Natural killer cell (primary cell): ENCODE results near the gene METRN. TPM values are rescaled to one million over a fixed set of nuclear protein-coding genes. Genes with fewer than 3 reads are reported as not detected.

ENCODE experiments used
- ATAC-seq, 3 donors: fragments of 150-1000 bp in 2 of 3; fragments of 200-7000 bp in 1 of 3; cut with Tn5 transposase; 1 replicate in 1 of 3; 2 replicates in 2 of 3; pipeline ENCODE4 v1.10.0; 2021; ENCODE audit warnings: mild to moderate bottlenecking in 2 of 3, moderate library complexity in 2 of 3
- DNase-seq, 2 donors: peaks; one replicate each; pipeline versions ENCODE4 v3.0.0 to v3.0.0-alpha.2; 2013 to 2021; ENCODE audit warnings: mixed read lengths in 1 of 2
- H3K27ac ChIP-seq: one replicate; pipeline ENCODE4 v1.5.1; 2013; ENCODE audit warnings: mild to moderate bottlenecking, low read length
- H3K27me3 ChIP-seq: one replicate; pipeline ENCODE4 v1.6.1; 2013; ENCODE audit warnings: low read length; ENCODE audit not compliant: control insufficient read depth, insufficient read depth
- H3K36me3 ChIP-seq: one replicate; pipeline ENCODE4 v1.6.1; 2013; ENCODE audit warnings: low read length; ENCODE audit not compliant: control insufficient read depth, insufficient read depth
- H3K4me1 ChIP-seq: one replicate; pipeline ENCODE4 v1.6.1; 2013; ENCODE audit warnings: low read length; ENCODE audit not compliant: control insufficient read depth, insufficient read depth
- H3K4me3 ChIP-seq: one replicate; pipeline ENCODE4 v1.5.1; 2013; ENCODE audit warnings: low read length
- H3K9me3 ChIP-seq: one replicate; pipeline ENCODE4 v1.6.1; 2013; ENCODE audit warnings: low read length; ENCODE audit not compliant: control insufficient read depth, insufficient read depth
- H3K27ac Mint-ChIP-seq, 2 donors: one replicate each; pipeline ENCODE4 v1.8.0; 2022; ENCODE audit warnings: mild to moderate bottlenecking in 2 of 2, mixed read lengths in 2 of 2, moderate library complexity in 1 of 2
- H3K27me3 Mint-ChIP-seq, 2 donors: one replicate each; pipeline ENCODE4 v1.8.0; 2022; ENCODE audit warnings: low read depth in 2 of 2, mixed read lengths in 2 of 2
- H3K36me3 Mint-ChIP-seq: one replicate; pipeline ENCODE4 v1.8.0; 2022; ENCODE audit warnings: mixed read lengths
- H3K4me1 Mint-ChIP-seq, 2 donors: one replicate each; pipeline ENCODE4 v1.8.0; 2022; ENCODE audit warnings: mixed read lengths in 2 of 2
- H3K4me3 Mint-ChIP-seq: one replicate; pipeline ENCODE4 v1.8.0; 2022; ENCODE audit warnings: mild to moderate bottlenecking, moderate library complexity, mixed read lengths
- H3K9me3 Mint-ChIP-seq, 2 donors: one replicate each; pipeline ENCODE4 v1.8.0; 2022; ENCODE audit warnings: mixed read lengths in 2 of 2
- WGBS: methylation state at CpG from one replicate; pipeline ENCODE4 v1.1.7; 2013; ENCODE audit warnings: missing lambda C conversion rate; ENCODE audit not compliant: insufficient coverage; 5-methylcytosine and 5-hydroxymethylcytosine counted together
- intact Hi-C: fragments of 100-400 bp; cut with micrococcal nuclease; formaldehyde crosslinking; loops from one replicate; pipeline ENCODE4 v1.14.2; 2022
- total RNA-seq, 4 donors: library from RNA; stranded (reverse); fragments of 120-200 nt in 1 of 4; gene quantifications; one replicate each; pipeline versions ENCODE4 v1.2.3 to v1.2.4, GENCODE V29; 2013 to 2022
- TF ChIP-seq, protein P1 (sequence below): fragments of 200-600 bp; IDR thresholded peaks from one replicate; pipeline ENCODE4 v1.8.0; 2022; ENCODE audit warnings: antibody characterized with exemption

The METRN gene
- total RNA-seq, 3 donors from 2014 or later (not counting 1 experiment from before 2014, with no cell fraction given), result 11.8 to 16.6 (median 14.3) TPM

DNA sequence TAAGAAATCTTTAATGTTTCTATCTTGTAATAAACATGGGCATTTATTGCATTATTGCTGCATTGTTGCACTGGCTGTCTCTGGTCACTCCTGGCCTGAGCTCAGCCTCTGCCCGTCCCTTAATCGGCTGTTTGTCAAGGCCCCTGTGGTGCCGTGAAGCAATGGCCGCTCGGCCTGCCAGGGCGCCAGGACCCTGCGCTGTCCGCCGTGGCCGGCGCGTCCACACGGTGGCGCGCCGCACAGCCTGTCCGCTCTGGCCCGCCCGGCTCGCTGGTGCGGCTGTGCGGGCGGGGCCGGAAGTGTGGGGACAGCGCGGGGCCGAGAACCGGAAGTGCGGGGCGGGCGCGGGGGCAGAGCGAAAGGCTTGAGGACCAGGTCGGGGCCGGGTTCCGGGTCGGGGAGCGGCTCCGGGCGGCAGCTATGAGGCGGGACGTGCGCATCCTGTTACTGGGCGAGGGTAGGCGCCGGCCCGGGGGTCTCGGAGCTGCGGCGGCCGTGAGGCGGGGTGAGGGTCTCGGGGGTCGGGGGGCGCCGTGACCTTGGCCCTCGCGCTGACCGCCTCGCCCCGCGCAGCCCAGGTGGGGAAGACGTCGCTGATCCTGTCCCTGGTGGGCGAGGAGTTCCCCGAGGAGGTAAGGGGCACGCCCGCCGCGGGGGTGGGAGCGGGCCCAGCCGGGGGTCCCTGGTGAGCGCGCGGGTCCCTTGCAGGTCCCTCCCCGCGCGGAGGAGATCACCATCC is 47.0 kb upstream of the METRN start, which contains the start of gene RHOT2:
TSS of gene RHOT2 (plus strand) at position 353 of the 739 bp plus-strand sequence. CDS start at position 421, 68 bp downstream.
- Mint-ChIP-seq H3K27ac (peak within 1 kb of the TSS; percentile 72 to 88), H3K36me3 (no peaks in the 10 kb centered on the region), H3K4me1 (peaks cover 0 to 5% of the 10 kb centered on the region in 2 donors), H3K4me3 (peak within 1 kb of the TSS; percentile 83), H3K9me3 (no peaks in the 10 kb centered on the region), H3K27me3 (no peaks in the 10 kb centered on the region)
- Histone ChIP-seq H3K9me3 (no peaks in the 10 kb centered on the region), H3K36me3 (peaks cover 24% of the 10 kb centered on the region), H3K4me3 (peak within 1 kb of the TSS; percentile 66), H3K27ac (peak within 1 kb of the TSS; percentile 65), H3K27me3 (no peaks in the 10 kb centered on the region), H3K4me1 (peaks cover 21% of the 10 kb centered on the region)
- TF ChIP-seq, protein P1, sequence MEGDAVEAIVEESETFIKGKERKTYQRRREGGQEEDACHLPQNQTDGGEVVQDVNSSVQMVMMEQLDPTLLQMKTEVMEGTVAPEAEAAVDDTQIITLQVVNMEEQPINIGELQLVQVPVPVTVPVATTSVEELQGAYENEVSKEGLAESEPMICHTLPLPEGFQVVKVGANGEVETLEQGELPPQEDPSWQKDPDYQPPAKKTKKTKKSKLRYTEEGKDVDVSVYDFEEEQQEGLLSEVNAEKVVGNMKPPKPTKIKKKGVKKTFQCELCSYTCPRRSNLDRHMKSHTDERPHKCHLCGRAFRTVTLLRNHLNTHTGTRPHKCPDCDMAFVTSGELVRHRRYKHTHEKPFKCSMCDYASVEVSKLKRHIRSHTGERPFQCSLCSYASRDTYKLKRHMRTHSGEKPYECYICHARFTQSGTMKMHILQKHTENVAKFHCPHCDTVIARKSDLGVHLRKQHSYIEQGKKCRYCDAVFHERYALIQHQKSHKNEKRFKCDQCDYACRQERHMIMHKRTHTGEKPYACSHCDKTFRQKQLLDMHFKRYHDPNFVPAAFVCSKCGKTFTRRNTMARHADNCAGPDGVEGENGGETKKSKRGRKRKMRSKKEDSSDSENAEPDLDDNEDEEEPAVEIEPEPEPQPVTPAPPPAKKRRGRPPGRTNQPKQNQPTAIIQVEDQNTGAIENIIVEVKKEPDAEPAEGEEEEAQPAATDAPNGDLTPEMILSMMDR, result peak; percentile 76
- ATAC-seq, result peak; percentile 98 to 100 (median 98)
- peak; percentile 94 to 95 for DNase-seq
- WGBS, result under 1% methylated on average over 78 of the region's 78 CpGs
- intact Hi-C loops, result no loop called here

DNA sequence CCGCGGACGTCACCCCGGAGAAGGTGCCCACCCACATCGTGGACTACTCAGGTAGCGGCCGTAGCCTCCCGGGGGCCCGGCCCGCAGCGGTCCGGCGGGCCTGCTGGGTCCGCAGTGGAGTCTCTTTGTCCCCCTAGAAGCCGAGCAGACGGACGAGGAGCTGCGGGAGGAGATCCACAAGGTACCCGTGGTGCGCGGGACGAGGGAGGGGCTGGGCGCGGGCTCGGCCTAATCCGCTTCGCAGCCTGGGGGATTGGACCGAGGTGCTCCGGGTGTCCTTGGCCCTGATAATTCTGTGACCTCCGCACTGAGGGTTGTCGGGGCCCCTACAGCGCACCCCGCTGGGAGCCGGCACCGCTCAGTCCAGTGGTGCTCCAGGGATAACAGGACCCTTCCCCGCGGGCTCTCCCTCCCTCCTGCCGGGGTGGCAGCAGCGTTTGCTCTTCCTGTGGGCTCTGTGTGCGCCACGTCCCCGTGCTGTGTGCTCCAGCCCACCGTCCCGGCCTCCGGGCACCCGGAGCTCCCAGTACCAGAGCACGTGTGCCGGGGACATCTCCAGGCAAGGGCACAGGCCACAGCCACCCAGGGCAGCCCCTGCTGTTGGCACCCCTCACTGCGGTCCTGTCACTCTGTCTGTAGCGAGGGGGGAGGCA is 46.3 kb upstream of the METRN start:
- no peaks in the 10 kb centered on the region for H3K36me3 Mint-ChIP-seq
- peaks cover 21% of the 10 kb centered on the region for H3K4me1 ChIP-seq
- peak overlapping the region; percentile 66 for H3K4me3 ChIP-seq
- peak overlapping the region; percentile 65 for H3K27ac ChIP-seq
- peaks cover 31% of the 10 kb centered on the region for H3K36me3 ChIP-seq
- no peaks in the 10 kb centered on the region for H3K9me3 ChIP-seq
- DNase-seq (peak in 1 of 2 donors; percentile 42), ATAC-seq (peak in 1 of 3 donors; percentile 6)
- intact Hi-C loops, result no loop called here
- peak overlapping the region; percentile 77 for H3K4me3 Mint-ChIP-seq
- WGBS, result 9% methylated on average over 50 of the region's 50 CpGs
- H3K9me3 Mint-ChIP-seq, result no peaks in the 10 kb centered on the region
- peak overlapping the region in 1 of 2 donors; percentile 69 for H3K27ac Mint-ChIP-seq
- TF ChIP-seq, protein P1, result no peak
- H3K27me3 ChIP-seq, result no peaks in the 10 kb centered on the region
- no peaks in the 10 kb centered on the region for H3K27me3 Mint-ChIP-seq
- peaks cover 0 to 5% of the 10 kb centered on the region in 2 donors for H3K4me1 Mint-ChIP-seq

DNA sequence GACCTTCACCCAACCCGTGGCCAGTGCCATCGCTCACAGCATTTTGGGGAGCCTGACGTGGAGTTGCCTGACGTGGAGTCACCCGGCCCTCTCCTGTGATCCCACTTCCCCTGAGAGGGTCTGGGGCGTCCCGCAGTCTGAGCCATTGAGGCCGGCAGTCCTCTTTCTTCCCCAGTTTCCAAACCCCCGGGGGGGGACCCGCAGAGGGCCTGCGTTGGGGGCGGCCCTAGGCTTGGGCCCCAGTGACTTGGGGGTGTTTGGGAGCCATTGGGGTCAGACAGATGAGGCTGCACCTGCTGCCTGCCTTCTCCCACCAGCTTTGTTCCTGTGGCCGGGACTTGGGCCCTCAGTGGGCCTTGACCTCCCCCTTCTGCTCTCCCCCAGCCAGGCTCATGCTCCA is 45.3 kb upstream of the METRN start:
- Mint-ChIP-seq H3K27ac (no peak overlapping the region), H3K27me3 (no peaks in the 10 kb centered on the region), H3K4me3 (peak overlapping the region; percentile 42), H3K9me3 (no peaks in the 10 kb centered on the region), H3K36me3 (no peaks in the 10 kb centered on the region), H3K4me1 (peaks cover 0 to 5% of the 10 kb centered on the region in 2 donors)
- Histone ChIP-seq H3K9me3 (no peaks in the 10 kb centered on the region), H3K27ac (no peak overlapping the region), H3K4me3 (no peak overlapping the region), H3K27me3 (no peaks in the 10 kb centered on the region), H3K4me1 (peaks cover 21% of the 10 kb centered on the region), H3K36me3 (peaks cover 31% of the 10 kb centered on the region)
- DNase-seq, result no peak
- no peak for ATAC-seq
- intact Hi-C loops, result no loop called here
- TF ChIP-seq, protein P1, result no peak
- 98% methylated on average over 13 of the region's 13 CpGs for WGBS
